Left ventricle myocardium superior (tissue), 1 donor: ENCODE data around the gene SRGAP3. TPM values are rescaled to one million over a fixed set of nuclear protein-coding genes. Genes with fewer than 3 reads are reported as not detected.

ENCODE experiments used
- ATAC-seq: fragments of 200-7000 bp; cut with Tn5 transposase; one replicate; pipeline ENCODE4 v1.9.1; 2020; ENCODE audit warnings: mild to moderate bottlenecking, moderate library complexity
- DNase-seq: peaks from one replicate; pipeline ENCODE4 v3.0.0-alpha.2; 2020
- intact Hi-C: fragments of 100-400 bp; cut with micrococcal nuclease; formaldehyde crosslinking; loops from one replicate; pipeline ENCODE4 v1.11.0; 2022
- total RNA-seq: library from RNA; stranded (reverse); fragmentation: NEBNext Ultra II Directional; extraction: Animal tissue kit (Norgen Biotek cat#: 25700); gene quantifications from one replicate; pipeline ENCODE4 v1.2.1, GENCODE V29; 2021
- donor health status: DM: no; HTN: yes; CAD: no; lungs with severe emphysema.

Gene SRGAP3
- total RNA-seq, 1 donor from 2014 or later: 6.4 TPM

GRCh38 chr3:8952130-8952529 lies 297.3 kb downstream of the SRGAP3 start:
- DNase-seq (no peak), ATAC-seq (no peak)
- intact Hi-C loops: no loop called here

- ATAC-seq (no peak), DNase-seq (no peak)
- intact Hi-C loops: no loop called here
Observed at GRCh38 chr3:8945890-8946600, 303.4 kb downstream of the SRGAP3 start.

GRCh38 chr3:8942746-8943488 lies 306.5 kb downstream of the SRGAP3 start:
- intact Hi-C loops: no loop called here
- DNase-seq (no peak), ATAC-seq (no peak)

- intact Hi-C loops: no loop called here
- DNase-seq (no peak), ATAC-seq (no peak)
Observed at GRCh38 chr3:8942115-8942514, 307.3 kb downstream of the SRGAP3 start.

GRCh38 chr3:8938021-8938420 lies 311.4 kb downstream of the SRGAP3 start:
- intact Hi-C loops: no loop called here
- ATAC-seq: no peak
- DNase-seq: no peak

- ATAC-seq (peak; percentile 64), DNase-seq (no peak)
- intact Hi-C loops: no loop called here
Observed at GRCh38 chr3:8937064-8938020, 312.1 kb downstream of the SRGAP3 start.

- DNase-seq (no peak), ATAC-seq (no peak)
- intact Hi-C loops: no loop called here
Observed at GRCh38 chr3:8932507-8932906, 316.9 kb downstream of the SRGAP3 start.

GRCh38 chr3:8931342-8931741 lies 318.1 kb downstream of the SRGAP3 start:
- intact Hi-C loops: no loop called here
- no peak for ATAC-seq
- no peak for DNase-seq

Other genes with a start within 250 kb of the SRGAP3 start
- 58.6 TPM for gene THUMPD3, start 113.4 kb upstream of the SRGAP3 start, total RNA-seq
- 60.2 TPM for gene SETD5, start 148.0 kb upstream of the SRGAP3 start, total RNA-seq